ENCODE results near the gene LRRC32.

LRRC32 gene

DNA sequence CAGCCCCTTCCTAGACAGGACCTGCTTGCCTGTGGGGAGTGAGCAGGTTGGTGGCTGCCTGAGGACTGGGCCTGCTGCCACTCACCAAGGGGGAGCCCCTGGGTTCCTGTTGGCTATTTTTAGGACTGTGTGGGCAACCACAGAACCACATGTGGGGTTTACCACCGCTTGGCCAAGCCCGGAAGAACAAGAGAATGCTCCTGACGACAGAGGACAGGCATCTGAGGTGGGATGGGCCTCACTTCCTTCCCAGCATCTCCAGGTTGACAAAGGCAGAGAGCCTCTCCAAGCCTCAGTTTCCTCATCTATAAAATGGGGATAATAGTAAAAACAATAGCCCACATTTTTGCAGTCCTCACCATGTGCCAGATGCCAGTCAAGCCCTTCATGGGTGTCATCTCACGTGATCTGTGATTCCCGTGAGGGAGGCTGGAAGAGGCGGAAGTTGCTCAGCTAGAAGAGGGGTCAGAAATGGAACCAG, 43.6 kb downstream of the LRRC32 start:
- no peak for TF ChIP-seq CTCF (IDR thresholded peaks at IDR 0.05; ENCODE audit: borderline replicate concordance, insufficient read depth, low read depth, low read length)
- no peak overlapping the region for H3K4me3 ChIP-seq (ENCODE audit: low read depth, low read length)

DNA sequence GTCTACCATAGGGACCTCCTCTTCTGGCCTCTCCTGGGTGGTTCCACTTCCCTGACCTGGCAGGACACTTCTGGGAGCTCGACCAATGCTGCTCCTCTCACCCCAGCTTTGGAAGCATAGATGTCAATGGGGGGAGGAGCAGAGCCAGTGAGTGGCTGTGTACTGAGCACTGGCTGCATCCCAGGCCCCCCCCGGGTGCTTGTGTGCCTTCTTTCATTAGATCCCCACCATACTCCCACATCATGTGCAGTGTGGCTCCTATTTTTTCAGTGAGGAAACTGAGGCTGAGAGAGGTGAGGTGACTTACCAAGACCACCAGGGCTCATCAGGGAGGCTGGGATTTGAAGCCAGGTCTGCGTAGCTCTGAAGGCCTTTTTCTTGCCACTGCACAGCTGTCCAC, 44.3 kb downstream of the LRRC32 start:
- H3K4me3 ChIP-seq (ENCODE audit: low read depth, low read length): no peak overlapping the region
- TF ChIP-seq CTCF (IDR thresholded peaks at IDR 0.05; ENCODE audit: borderline replicate concordance, insufficient read depth, low read depth, low read length): no peak

GRCh38 chr11:76625472-76626186, 44.9 kb downstream of the LRRC32 start:
- H3K4me3 ChIP-seq (ENCODE audit: low read depth, low read length): no peak overlapping the region
- no peak for TF ChIP-seq CTCF (IDR thresholded peaks at IDR 0.05; ENCODE audit: borderline replicate concordance, insufficient read depth, low read depth, low read length)

DNA sequence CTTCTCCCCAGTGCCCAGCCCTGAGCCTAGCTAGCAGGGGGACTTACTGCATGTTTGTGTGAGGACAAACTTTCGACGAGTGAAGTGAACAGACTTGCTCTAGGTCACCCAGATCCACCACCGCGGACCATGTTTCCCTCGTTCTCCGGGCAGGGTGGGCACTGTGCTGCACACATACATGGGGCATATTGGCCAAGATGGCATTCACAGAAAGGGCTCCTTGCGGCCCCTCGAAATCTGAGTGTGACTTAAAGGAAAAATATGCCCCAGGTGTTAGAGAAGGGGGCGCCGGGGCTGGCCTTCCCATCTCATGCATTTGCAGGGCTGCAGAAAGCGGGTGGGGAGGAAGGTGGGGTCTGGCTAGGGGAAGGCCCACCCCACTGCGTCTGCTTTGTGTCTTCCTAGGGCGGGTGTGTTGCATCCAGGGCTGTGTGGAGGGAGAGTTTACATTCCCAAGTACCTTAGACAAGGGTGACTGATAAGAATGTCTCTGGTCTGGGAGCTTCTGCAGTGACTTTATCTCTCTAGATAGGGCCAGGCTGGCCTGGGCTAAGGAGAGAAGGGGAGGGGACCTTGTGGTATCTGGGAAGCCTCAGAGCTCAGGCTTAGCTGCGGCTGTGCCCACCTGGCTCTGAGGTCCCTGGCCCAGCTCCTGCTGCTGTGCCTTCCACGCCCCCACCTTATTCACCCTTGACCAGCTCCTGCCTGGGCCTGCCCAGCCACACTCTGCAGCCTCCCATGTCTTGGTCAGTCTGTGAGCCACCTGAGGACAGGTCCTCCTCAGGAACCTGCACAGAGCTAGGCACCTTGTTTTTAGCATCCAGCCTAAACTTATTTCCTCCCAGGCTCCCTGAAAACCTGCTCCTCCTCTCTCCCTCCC, 45.8 kb downstream of the LRRC32 start:
- no peak for TF ChIP-seq CTCF (IDR thresholded peaks at IDR 0.05; ENCODE audit: borderline replicate concordance, insufficient read depth, low read depth, low read length)
- no peak overlapping the region for H3K4me3 ChIP-seq (ENCODE audit: low read depth, low read length)

- H3K4me3 ChIP-seq (ENCODE audit: low read depth, low read length): no peak overlapping the region
- TF ChIP-seq CTCF (IDR thresholded peaks at IDR 0.05; ENCODE audit: borderline replicate concordance, insufficient read depth, low read depth, low read length): no peak
Measured at GRCh38 chr11:76623884-76624419, 46.6 kb downstream of the LRRC32 start.

DNA sequence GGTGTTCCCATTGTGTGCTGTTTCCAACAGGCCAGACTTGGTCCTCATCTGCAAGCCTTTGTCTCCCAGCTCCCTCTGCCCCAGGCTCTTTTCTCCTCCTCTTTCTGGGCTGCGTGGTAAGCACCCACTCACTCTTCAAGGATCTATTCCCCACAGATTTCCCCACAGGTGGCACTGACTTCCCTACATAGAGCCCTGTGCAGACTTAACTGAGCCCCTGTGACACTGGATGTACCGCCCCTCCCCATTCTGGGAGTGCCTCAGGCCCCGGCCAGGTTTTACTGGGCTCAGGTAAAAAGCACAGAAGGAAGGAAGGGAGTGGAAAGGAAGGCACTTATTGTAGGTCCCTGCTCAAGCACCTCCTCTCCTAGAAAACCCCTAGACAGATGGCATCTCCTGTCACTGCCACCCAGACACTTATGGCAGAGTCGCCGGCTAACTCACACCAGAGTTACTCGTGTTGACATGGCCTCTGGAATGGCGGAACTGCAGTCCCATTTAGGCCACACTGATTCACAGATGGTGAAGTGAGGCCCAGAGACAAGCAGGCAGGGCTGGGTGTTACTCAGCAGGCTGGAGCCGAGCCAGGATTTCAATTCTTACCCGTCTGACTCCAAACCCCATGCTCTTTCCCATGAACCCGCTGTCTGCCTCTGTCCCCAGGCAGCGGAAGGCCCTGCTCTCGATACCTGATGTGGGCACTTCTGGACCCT, 47.2 kb downstream of the LRRC32 start:
- H3K4me3 ChIP-seq (ENCODE audit: low read depth, low read length): no peak overlapping the region
- TF ChIP-seq CTCF (IDR thresholded peaks at IDR 0.05; ENCODE audit: borderline replicate concordance, insufficient read depth, low read depth, low read length): no peak

Data from GM12875 (cell line).